DND-41 (cell line): ENCODE measurements around the gene TMTC1.

ENCODE experiments used
- CTCF ChIP-seq: IDR thresholded peaks from 2 replicates; pipeline ENCODE4 v1.5.1; 2012; ENCODE audit warnings: borderline replicate concordance, low read length, moderate library complexity, mild to moderate bottlenecking; ENCODE audit not compliant: poor library complexity, severe bottlenecking; ENCODE audit errors: extremely low read depth
- EZH2 ChIP-seq: IDR thresholded peaks from 3 replicates; pipeline ENCODE4 v1.6.1; 2012; ENCODE audit warnings: borderline replicate concordance, low read depth, mild to moderate bottlenecking, moderate library complexity, low read length, inconsistent platforms; ENCODE audit not compliant: severe bottlenecking

GRCh38 chr12:29671742-29672141 is 112.0 kb downstream of the TMTC1 start:
- TF ChIP-seq CTCF (no peak), EZH2 (no peak)
